IMR-90 (cell line): ENCODE measurements around the gene PIAS2. TPM values are rescaled to one million over a fixed set of nuclear protein-coding genes. Genes with fewer than 3 reads are reported as not detected.

Experiments used
- ATAC-seq: fragments of 200-7000 bp; cut with Tn5 transposase; 2 replicates; pipeline ENCODE4 v1.9.1; 2020; ENCODE audit warnings: low read depth, mild to moderate bottlenecking, moderate library complexity
- BruUV-seq: library from RNA; stranded (reverse); fragments of 400-500 nt; replicated peaks from 2 replicates; lab custom pipeline; 2021; lab: Mats Ljungman, UMichigan
- CTCF ChIA-PET: fragments of 300-600 bp; formaldehyde crosslinking; extraction: SDS; loops from one replicate; lab custom pipeline; 2021; ENCODE audit warnings: antibody characterized with exemption; lab: Yijun Ruan, JAX
- POLR2A ChIA-PET: fragments of 300-600 bp; sonication (Branson Sonifier 250); formaldehyde crosslinking; loops from one replicate; lab custom pipeline; 2022; ENCODE audit warnings: antibody characterized with exemption; ENCODE audit not compliant: unreplicated experiment; lab: Charles Lee
- DNase-seq: peaks from one replicate; pipeline ENCODE4 v3.0.0; 2013
- H2AFZ ChIP-seq: replicated peaks from 2 replicates; pipeline ENCODE3; 2013; ENCODE audit warnings: low read length, mild to moderate bottlenecking; ENCODE audit not compliant: poor library complexity
- H2AK5ac ChIP-seq: 2 replicates; pipeline ENCODE4 v1.6.1; 2013; ENCODE audit warnings: low read depth, low read length, inconsistent platforms
- H2AK9ac ChIP-seq: replicated peaks from 2 replicates; pipeline ENCODE3; 2013; ENCODE audit warnings: mild to moderate bottlenecking, low read depth, low read length, moderate library complexity; ENCODE audit not compliant: poor library complexity
- H2BK120ac ChIP-seq: 2 replicates; pipeline ENCODE4 v1.6.1; 2013; ENCODE audit warnings: low read depth, low read length, inconsistent platforms
- H2BK15ac ChIP-seq: 3 replicates; pipeline ENCODE4 v1.6.1; 2013; ENCODE audit warnings: low read depth, low read length, inconsistent platforms
- H2BK20ac ChIP-seq: 2 replicates; pipeline ENCODE4 v1.6.1; 2013; ENCODE audit warnings: low read depth, mild to moderate bottlenecking, inconsistent platforms, low read length, moderate library complexity
- H2BK5ac ChIP-seq: 2 replicates; pipeline ENCODE4 v1.6.1; 2013; ENCODE audit warnings: mild to moderate bottlenecking, low read depth, low read length, inconsistent platforms; ENCODE audit not compliant: poor library complexity, severe bottlenecking
- H3K14ac ChIP-seq: replicated peaks from 2 replicates; pipeline ENCODE4 v1.6.1; 2013; ENCODE audit warnings: low read depth, low read length, inconsistent platforms
- H3K18ac ChIP-seq: 2 replicates; pipeline ENCODE4 v1.6.1; 2013; ENCODE audit warnings: low read depth, low read length, control low read depth
- H3K23ac ChIP-seq: 2 replicates; pipeline ENCODE4 v1.6.1; 2013; ENCODE audit warnings: low read depth, low read length, inconsistent platforms
- H3K27ac ChIP-seq: 2 replicates; pipeline ENCODE4 v1.5.1; 2013; ENCODE audit warnings: mild to moderate bottlenecking, control low read depth, low read length; ENCODE audit not compliant: insufficient read depth
- H3K27me3 ChIP-seq: 2 replicates; pipeline ENCODE4 v1.6.1; 2013; ENCODE audit warnings: low read length; ENCODE audit not compliant: control insufficient read depth, insufficient read depth
- H3K36me3 ChIP-seq: 2 replicates; pipeline ENCODE4 v1.6.1; 2013; ENCODE audit warnings: low read length, mixed read lengths; ENCODE audit not compliant: control insufficient read depth, insufficient read depth
- H3K4ac ChIP-seq: 2 replicates; pipeline ENCODE4 v1.6.1; 2013; ENCODE audit warnings: low read depth, low read length, inconsistent platforms
- H3K4me1 ChIP-seq: 2 replicates; pipeline ENCODE4 v1.6.1; 2013; ENCODE audit warnings: low read length, mixed read lengths; ENCODE audit not compliant: control insufficient read depth, insufficient read depth
- H3K4me2 ChIP-seq: 2 replicates; pipeline ENCODE4 v1.6.1; 2013; ENCODE audit warnings: low read depth, mild to moderate bottlenecking, control low read depth, low read length, moderate library complexity
- H3K4me3 ChIP-seq: 2 replicates; pipeline ENCODE4 v1.5.1; 2013; ENCODE audit warnings: low read depth, mild to moderate bottlenecking, control low read depth, low read length, moderate library complexity; ENCODE audit not compliant: insufficient read depth
- H3K56ac ChIP-seq: 2 replicates; pipeline ENCODE4 v1.6.1; 2013; ENCODE audit warnings: low read length, inconsistent platforms; ENCODE audit not compliant: insufficient read depth; ENCODE audit errors: extremely low read depth
- H3K79me1 ChIP-seq, 2 experiments: 2 replicates each; pipeline ENCODE4 v1.6.1; 2013; ENCODE audit warnings: low read length in 2 of 2, inconsistent platforms in 1 of 2, low read depth in 1 of 2
- H3K9ac ChIP-seq: 2 replicates; pipeline ENCODE4 v1.6.1; 2013; ENCODE audit warnings: low read depth, low read length, control low read depth
- H3K9me1 ChIP-seq: 2 replicates; pipeline ENCODE4 v1.6.1; 2013; ENCODE audit warnings: low read length, inconsistent platforms; ENCODE audit not compliant: insufficient read depth
- H3K9me3 ChIP-seq: 2 replicates; pipeline ENCODE4 v1.6.1; 2013; ENCODE audit warnings: low read length; ENCODE audit not compliant: control insufficient read depth, insufficient read depth
- H4K20me1 ChIP-seq: 2 replicates; pipeline ENCODE4 v1.6.1; 2013; ENCODE audit warnings: low read length, inconsistent platforms; ENCODE audit not compliant: insufficient read depth
- H4K5ac ChIP-seq: 2 replicates; pipeline ENCODE4 v1.6.1; 2013; ENCODE audit warnings: mild to moderate bottlenecking, low read depth, low read length, control low read depth
- H4K8ac ChIP-seq, 2 experiments: 2 replicates each; pipeline ENCODE4 v1.6.1; 2013; ENCODE audit warnings: low read depth in 2 of 2, low read length in 2 of 2, control low read depth in 1 of 2, inconsistent platforms in 1 of 2
- H4K91ac ChIP-seq: 2 replicates; pipeline ENCODE4 v1.6.1; 2013; ENCODE audit warnings: low read depth, low read length, inconsistent platforms; ENCODE audit not compliant: insufficient read depth
- BHLHE40 ChIP-seq: fragments of 150-350 bp; IDR thresholded peaks from 2 replicates; pipeline ENCODE4 v1.6.1; 2016; ENCODE audit warnings: mild to moderate bottlenecking, low read depth, low read length
- CEBPB ChIP-seq: IDR thresholded peaks from 2 replicates; pipeline ENCODE4 v1.6.1; 2012; ENCODE audit warnings: low read depth, low read length, improper control_type of control experiment
- CHD1 ChIP-seq: IDR thresholded peaks from 2 replicates; pipeline ENCODE4 v1.6.1; 2012; ENCODE audit warnings: low read depth, low read length, improper control_type of control experiment
- ELK1 ChIP-seq: fragments of 150-350 bp; IDR thresholded peaks from 2 replicates; pipeline ENCODE4 v1.6.1; 2016; ENCODE audit warnings: low read depth, mild to moderate bottlenecking, low read length, moderate library complexity, borderline replicate concordance
- FOS ChIP-seq: fragments of 150-350 bp; IDR thresholded peaks from 2 replicates; pipeline ENCODE4 v1.6.1; 2016; ENCODE audit warnings: low read depth, low read length
- MAFK ChIP-seq: IDR thresholded peaks from 2 replicates; pipeline ENCODE4 v1.6.1; 2012; ENCODE audit warnings: low read depth, low read length, improper control_type of control experiment
- MAZ ChIP-seq: IDR thresholded peaks from 2 replicates; pipeline ENCODE4 v1.6.1; 2012; ENCODE audit warnings: low read depth, mild to moderate bottlenecking, low read length, improper control_type of control experiment, moderate library complexity, borderline replicate concordance
- NFE2L2 ChIP-seq: fragments of 150-350 bp; IDR thresholded peaks from 2 replicates; pipeline ENCODE4 v1.6.1; 2016; ENCODE audit warnings: low read depth, mild to moderate bottlenecking, low read length
- POLR2A ChIP-seq: IDR thresholded peaks from 2 replicates; pipeline ENCODE4 v1.6.1; 2012; ENCODE audit warnings: mild to moderate bottlenecking, low read depth, low read length
- RAD21 ChIP-seq: IDR thresholded peaks from 2 replicates; pipeline ENCODE4 v1.6.1; 2012; ENCODE audit warnings: low read length, improper control_type of control experiment
- RCOR1 ChIP-seq: IDR thresholded peaks from 2 replicates; pipeline ENCODE4 v1.6.1; 2012; ENCODE audit warnings: mild to moderate bottlenecking, low read length, improper control_type of control experiment; ENCODE audit not compliant: insufficient replicate concordance
- RFX5 ChIP-seq: IDR thresholded peaks from 2 replicates; pipeline ENCODE4 v1.8.0; 2012; ENCODE audit warnings: low read depth, mild to moderate bottlenecking, low read length, moderate library complexity
- SMC3 ChIP-seq: fragments of 150-350 bp; IDR thresholded peaks from 2 replicates; pipeline ENCODE4 v1.6.1; 2016; ENCODE audit warnings: low read depth, mild to moderate bottlenecking, antibody characterized with exemption, low read length, moderate library complexity
- USF2 ChIP-seq: fragments of 150-350 bp; IDR thresholded peaks from 2 replicates; pipeline ENCODE4 v1.6.1; 2017; ENCODE audit warnings: mild to moderate bottlenecking, antibody characterized with exemption, low read length, low read depth
- WGBS, 2 experiments: methylation state at CpG; one replicate each; pipeline versions ENCODE4 v1.1.5 to v1.1.7; 2013; ENCODE audit warnings: missing lambda C conversion rate in 2 of 2; ENCODE audit not compliant: insufficient read length in 1 of 2; ENCODE audit errors: extremely low coverage in 2 of 2; 5-methylcytosine and 5-hydroxymethylcytosine counted together
- dilution Hi-C: fragments of 300-500 bp; cut with HindIII; formaldehyde crosslinking; loops from one replicate; pipeline ENCODE4 v1.14.3; 2018; ENCODE audit warnings: low sequenced_read_pairs; ENCODE audit not compliant: unreplicated experiment
- in situ Hi-C: fragments of 300-500 bp; cut with MboI; formaldehyde crosslinking; loops from 3 replicates; pipeline ENCODE4 v1.14.3; 2019; ENCODE audit warnings: low sequenced_read_pairs, inconsistent platforms, mixed read lengths
- intact Hi-C: fragments of 100-400 bp; cut with micrococcal nuclease; formaldehyde crosslinking; loops from 2 replicates; pipeline ENCODE4 v1.10.0; 2022
- polyA plus RNA-seq, 3 experiments: library from polyadenylated mRNA; depleted of rRNA; stranded (reverse); fragments of >200 nt; gene quantifications; 2 replicates each; pipeline ENCODE4 v1.2.3, GENCODE V29; 2012; ENCODE audit warnings: low replicate concordance in 1 of 3
- total RNA-seq: library from RNA; depleted of rRNA; stranded (reverse); fragments of >200 nt; gene quantifications from 2 replicates; pipeline ENCODE4 v1.2.3, GENCODE V29; 2012
- TF ChIP-seq, protein P1 (sequence below): conservative IDR thresholded peaks from 2 replicates; pipeline ENCODE4 v1.5.1; 2012; ENCODE audit warnings: mild to moderate bottlenecking, low read depth, low read length, improper control_type of control experiment

PIAS2 gene
- total and polyA plus RNA-seq, 2 of the 4 experiments (the other 2 are of a cell fraction) = 15.1 to 28.9 TPM

- no TSS peak for BruUV-seq
- no peak overlapping the region for H2BK15ac ChIP-seq
- H3K4ac ChIP-seq = no peak overlapping the region
- H4K91ac ChIP-seq = no peak overlapping the region
- intact Hi-C loops = no loop called here
- ChIA-PET POLR2A (no interaction called here), CTCF (interaction anchor here (0.8 kb wide), 1 partner anchor 42 kb away, joined by 3 read pairs; no protein-coding TSS in a partner anchor)
- H2AFZ ChIP-seq = no peak overlapping the region
- no peak overlapping the region for H3K18ac ChIP-seq
- no peak overlapping the region for H3K4me2 ChIP-seq
- H3K27ac ChIP-seq = no peak overlapping the region
- no peak overlapping the region for H3K14ac ChIP-seq
- H4K20me1 ChIP-seq = no peaks in the 10 kb centered on the region
- no peak overlapping the region for H2BK20ac ChIP-seq
- H3K27me3 ChIP-seq = no peaks in the 10 kb centered on the region
- 100% methylated on average over 1 of the region's 1 CpG; no CpG with 5 or more reads in 1 of the 2 experiments for WGBS, 2 experiments
- no peak overlapping the region for H3K56ac ChIP-seq
- H3K9me3 ChIP-seq = no peaks in the 10 kb centered on the region
- in situ Hi-C loops = no loop called here
- peaks cover 5% of the 10 kb centered on the region for H3K36me3 ChIP-seq
- no peak overlapping the region for H3K9ac ChIP-seq
- no peak for ATAC-seq
- no peak overlapping the region for H2BK5ac ChIP-seq
- no peak for TF ChIP-seq NFE2L2
- TF ChIP-seq RAD21 = no peak
- TF ChIP-seq, protein P1, sequence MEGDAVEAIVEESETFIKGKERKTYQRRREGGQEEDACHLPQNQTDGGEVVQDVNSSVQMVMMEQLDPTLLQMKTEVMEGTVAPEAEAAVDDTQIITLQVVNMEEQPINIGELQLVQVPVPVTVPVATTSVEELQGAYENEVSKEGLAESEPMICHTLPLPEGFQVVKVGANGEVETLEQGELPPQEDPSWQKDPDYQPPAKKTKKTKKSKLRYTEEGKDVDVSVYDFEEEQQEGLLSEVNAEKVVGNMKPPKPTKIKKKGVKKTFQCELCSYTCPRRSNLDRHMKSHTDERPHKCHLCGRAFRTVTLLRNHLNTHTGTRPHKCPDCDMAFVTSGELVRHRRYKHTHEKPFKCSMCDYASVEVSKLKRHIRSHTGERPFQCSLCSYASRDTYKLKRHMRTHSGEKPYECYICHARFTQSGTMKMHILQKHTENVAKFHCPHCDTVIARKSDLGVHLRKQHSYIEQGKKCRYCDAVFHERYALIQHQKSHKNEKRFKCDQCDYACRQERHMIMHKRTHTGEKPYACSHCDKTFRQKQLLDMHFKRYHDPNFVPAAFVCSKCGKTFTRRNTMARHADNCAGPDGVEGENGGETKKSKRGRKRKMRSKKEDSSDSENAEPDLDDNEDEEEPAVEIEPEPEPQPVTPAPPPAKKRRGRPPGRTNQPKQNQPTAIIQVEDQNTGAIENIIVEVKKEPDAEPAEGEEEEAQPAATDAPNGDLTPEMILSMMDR = no peak
- no peak for TF ChIP-seq RFX5
- TF ChIP-seq FOS = no peak
- no peak for TF ChIP-seq POLR2A
- TF ChIP-seq MAFK = no peak
- TF ChIP-seq CHD1 = no peak
- TF ChIP-seq SMC3 = no peak
- no peak for TF ChIP-seq ELK1
- no peak for TF ChIP-seq MAZ
- TF ChIP-seq CEBPB = no peak
- no peak for TF ChIP-seq USF2
- no peak for TF ChIP-seq RCOR1
- TF ChIP-seq BHLHE40 = no peak
- H3K79me1 ChIP-seq = 0 out of 4 replicates have a peak, but pooled peaks cover 0 to 5% of the 10 kb centered on the region in 2 experiments
- no peak overlapping the region for H3K23ac ChIP-seq
- DNase-seq = no peak
- no peak overlapping the region for H4K8ac ChIP-seq
- no peak overlapping the region for H4K5ac ChIP-seq
- H2AK9ac ChIP-seq = no peak overlapping the region
- H3K4me3 ChIP-seq = no peak overlapping the region
- H2AK5ac ChIP-seq = no peak overlapping the region
- 0 out of 2 replicates have a peak, but pooled peaks cover 4% of the 10 kb centered on the region for H3K9me1 ChIP-seq
- dilution Hi-C loops = no loop called here
- H3K4me1 ChIP-seq = no peaks in the 10 kb centered on the region
- no peak overlapping the region for H2BK120ac ChIP-seq
Measured at GRCh38 chr18:46829947-46830346, 87.4 kb downstream of the PIAS2 start.
